A172 (cell line): ENCODE data around the gene ADGRF4. TPM values are rescaled to one million over a fixed set of nuclear protein-coding genes. Genes with fewer than 3 reads are reported as not detected.
"Not testable (repeated sequence)": the region's sequence is repeated elsewhere in the genome, so short reads cannot be mapped to it uniquely, and the experiment has no call there.

ENCODE experiments used
- DNase-seq: peaks from one replicate; pipeline ENCODE4 v3.0.0-alpha.2; 2015; ENCODE audit warnings: low spot score
- total RNA-seq: library from RNA; depleted of rRNA; stranded (reverse); fragments of >200 nt; shearing (Covaris generic); gene quantifications from 2 replicates; pipeline ENCODE4 v1.2.3, GENCODE V29; 2014; rRNA removed

ADGRF4 gene
- total RNA-seq, 1 experiment from 2014 or later, result 1.7 TPM

GRCh38 chr6:47734831-47735481 lies 36.6 kb downstream of the ADGRF4 start:
- no peak for DNase-seq

GRCh38 chr6:47736083-47736700 lies 37.8 kb downstream of the ADGRF4 start:
- no peak for DNase-seq

DNA sequence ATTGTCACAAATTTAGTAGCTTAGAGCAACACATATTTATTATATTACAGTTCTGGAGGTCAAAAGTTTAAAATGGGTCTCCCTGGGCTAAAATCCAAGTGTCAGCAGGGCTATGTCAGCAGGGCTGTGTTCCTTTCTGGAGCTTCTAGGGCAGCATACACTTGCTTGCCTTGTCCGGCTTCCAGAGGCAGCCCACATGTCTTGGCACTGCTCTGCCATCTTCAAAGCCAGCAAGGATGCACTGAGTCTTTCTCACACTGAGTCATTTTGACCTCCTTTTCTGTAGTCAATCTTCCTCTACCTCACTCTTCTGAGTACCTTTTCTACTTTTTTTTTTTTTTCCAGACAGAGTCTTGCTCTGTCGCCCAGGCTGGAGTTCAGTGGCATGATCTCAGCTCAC lies 39.0 kb downstream of the ADGRF4 start:
- no peak for DNase-seq

DNA sequence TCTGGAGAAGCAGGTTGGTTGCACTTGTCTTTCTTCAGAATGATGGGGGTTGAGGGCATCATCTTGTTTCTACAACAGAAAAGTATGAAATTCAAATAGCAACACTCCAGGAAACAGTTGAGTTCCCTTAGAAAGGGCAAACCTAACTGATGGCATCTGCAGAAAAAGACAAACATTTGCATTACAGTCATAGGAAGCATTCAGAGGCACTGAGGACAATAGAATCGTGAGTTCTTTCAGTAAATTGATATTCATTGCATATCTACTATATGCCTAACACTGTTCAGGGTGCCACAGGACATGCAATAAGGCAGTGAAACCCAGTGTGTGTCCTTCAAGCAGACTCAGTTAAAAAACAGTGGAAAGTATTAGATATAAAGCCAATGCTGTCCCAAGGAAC lies 42.3 kb downstream of the ADGRF4 start:
- no peak for DNase-seq

- DNase-seq, result peak; percentile 72
Observed at GRCh38 chr6:47741807-47742206, 43.4 kb downstream of the ADGRF4 start.

DNA sequence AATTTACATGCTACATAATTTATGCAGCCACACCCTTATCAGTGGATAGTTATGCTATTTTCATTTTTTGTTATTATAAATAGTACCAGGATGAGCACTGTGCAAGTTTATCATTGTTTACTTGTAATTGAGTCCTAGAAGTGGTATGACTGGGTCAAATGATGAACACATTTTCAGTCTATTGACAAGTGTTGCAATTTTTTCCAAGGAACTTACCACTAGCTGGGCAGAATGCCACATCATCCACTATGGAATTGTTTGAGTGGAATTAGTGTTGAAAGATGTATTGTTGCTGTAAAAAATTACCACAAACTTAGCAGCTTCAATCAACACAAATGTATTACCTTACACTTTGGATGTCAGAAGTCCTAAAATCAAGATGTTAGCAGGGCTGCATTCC lies 45.4 kb downstream of the ADGRF4 start:
- DNase-seq, result no peak

DNA sequence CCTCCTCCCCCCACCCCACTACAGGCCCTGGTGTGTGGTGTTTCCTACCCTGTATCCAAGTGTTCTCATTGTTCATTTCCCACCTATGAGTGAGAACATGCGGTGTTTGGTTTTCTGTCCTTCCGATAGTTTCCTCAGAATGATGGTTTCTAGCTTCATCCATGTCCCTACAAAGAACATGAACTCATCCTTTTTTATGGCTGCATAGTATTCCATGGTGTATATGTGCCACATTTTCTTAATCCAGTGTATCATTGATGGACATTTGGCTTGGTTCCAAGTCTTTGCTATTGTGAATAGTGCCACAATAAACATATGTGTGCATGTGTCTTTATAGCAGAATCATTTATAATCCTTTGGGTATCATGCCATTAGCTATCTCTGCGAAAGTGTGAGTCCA lies 46.9 kb downstream of the ADGRF4 start:
- DNase-seq, result not testable (repeated sequence)

DNA sequence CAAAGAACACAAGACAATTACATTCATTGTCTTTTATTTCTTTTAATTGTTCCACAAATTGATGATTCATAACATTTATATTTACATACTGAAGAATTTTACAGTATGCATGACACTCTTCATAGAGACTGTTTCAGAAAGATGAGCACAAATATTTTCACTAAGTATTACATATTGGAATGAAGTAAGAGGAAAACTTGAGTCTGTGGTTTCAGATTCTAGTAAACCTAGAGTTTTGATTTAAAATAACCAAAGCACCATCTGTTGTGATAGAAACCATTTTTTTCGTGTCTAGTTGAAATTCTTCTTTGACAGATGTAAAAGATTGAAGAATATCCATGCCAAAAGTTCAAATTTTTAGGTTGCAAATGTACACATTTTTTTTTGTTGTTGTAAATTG lies 51.4 kb downstream of the ADGRF4 start:
- no peak for DNase-seq

DNA sequence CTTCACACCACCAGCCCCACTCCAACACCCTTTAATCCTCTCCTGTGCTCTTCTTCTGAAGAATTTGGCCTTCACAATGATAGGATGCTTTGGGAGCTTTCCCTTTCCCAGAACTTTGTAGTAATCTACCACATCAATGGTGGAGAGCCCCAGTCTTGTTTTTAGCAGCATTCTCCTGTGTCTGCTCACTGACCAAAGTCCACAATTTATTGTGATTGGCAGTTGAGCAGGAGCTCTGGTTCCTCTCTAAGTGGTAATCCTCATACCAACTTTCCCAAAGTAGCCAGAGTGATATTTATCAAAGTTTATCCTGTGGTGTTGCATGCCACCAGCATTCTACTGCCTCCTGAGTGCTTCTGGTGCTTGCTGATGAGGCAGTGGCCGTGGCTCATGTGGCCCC lies 54.4 kb downstream of the ADGRF4 start:
- DNase-seq, result no peak

- DNase-seq, result no peak
Observed at GRCh38 chr6:47759364-47759763, 61.0 kb downstream of the ADGRF4 start.

- DNase-seq, result no peak
Observed at GRCh38 chr6:47762502-47762901, 64.1 kb downstream of the ADGRF4 start.

GRCh38 chr6:47766445-47766844 lies 68.1 kb downstream of the ADGRF4 start:
- no peak for DNase-seq

GRCh38 chr6:47767102-47767501 lies 68.7 kb downstream of the ADGRF4 start:
- DNase-seq, result no peak

DNA sequence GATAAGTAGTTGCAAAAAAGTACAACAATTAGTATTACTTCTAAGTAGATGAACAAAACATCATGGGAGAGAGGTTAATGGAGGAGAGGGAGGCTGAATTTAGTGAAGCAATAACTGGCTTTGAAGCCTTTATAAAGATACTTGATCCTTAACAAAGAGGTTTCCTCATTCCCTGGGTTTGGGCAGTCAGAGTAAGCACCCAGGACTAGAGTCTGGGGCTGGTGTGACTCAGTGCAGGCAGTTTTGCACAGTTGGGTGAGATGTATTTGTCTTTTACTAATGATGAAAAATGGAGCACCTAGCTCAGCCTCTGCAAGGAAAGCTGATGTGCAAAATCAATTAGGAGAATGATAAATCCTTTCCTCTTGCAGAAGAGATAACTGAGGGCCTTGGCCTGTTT lies 71.6 kb downstream of the ADGRF4 start:
- DNase-seq, result no peak

Other genes starting within 250 kb of the ADGRF4 start
- 13.4 and 18.0 TPM in 2 replicates for gene CD2AP, start 220.8 kb upstream of the ADGRF4 start, total RNA-seq
- not detected in 2 replicates for gene OPN5, start 83.5 kb downstream of the ADGRF4 start, total RNA-seq